Measurements from ENCODE around the gene CUX1.

Gene CUX1

DNA sequence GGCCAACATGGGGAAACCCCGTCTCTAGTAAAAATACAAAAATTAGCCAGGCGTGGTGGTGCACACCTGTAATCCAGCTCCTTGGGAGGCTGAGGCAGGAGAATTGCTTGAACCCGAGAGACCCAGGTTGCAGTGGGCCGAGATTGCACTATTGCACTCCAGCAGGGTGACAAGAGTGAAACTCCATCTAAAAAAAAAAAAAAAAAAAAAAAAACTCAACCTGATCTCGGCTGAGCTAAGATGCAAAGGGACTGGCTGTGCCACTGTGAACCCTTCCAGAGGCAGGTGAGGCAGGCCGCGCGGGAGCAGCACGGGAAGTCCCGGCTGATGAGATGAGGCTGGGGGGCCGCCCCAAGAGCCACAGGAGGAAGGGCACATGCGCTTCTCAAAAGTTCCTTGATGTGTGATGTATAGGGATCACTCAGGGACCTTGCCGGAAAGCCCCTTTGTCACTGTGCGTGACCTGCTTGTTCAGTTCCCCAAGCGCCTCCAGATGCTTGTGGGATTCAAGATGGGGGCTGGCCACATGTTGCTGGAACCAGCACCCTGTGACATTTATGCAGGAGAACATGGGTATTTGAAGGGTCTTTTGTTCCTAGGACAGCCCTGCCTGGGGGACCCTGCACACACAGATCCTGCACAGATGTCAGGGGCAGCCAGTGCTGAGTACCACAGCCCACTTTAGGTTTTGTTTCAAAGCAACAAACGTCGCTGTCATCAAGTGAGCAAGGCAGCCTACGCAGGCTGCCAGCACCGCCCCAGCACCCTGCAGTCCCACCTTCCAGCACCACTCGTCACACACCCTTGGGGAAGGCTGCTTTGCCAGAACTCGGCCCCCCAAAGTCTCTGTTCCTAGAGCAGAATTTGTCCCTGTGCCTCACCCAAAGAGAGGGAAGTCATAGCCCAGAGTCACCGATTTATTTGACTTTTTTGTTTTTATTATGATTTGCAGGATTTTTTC, 394.4 kb downstream of the CUX1 start:
- FAIRE-seq (peak; percentile 89), DNase-seq (ENCODE audit: insufficient read length) (peak; percentile 60)
- peak; percentile 63 for TF ChIP-seq POLR2A (IDR thresholded peaks at IDR 0.05; ENCODE audit: low read depth, low read length)
- 0 out of 2 replicates have a peak, but pooled peaks have one; percentile 37 for TF ChIP-seq POLR2AphosphoS5 (IDR thresholded peaks at IDR 0.05; ENCODE audit: low read depth, low read length)
- peak; percentile 47; the same call in 1 of the 2 replicates for TF ChIP-seq TAF1 (IDR thresholded peaks at IDR 0.05; ENCODE audit: borderline replicate concordance, low read depth, low read length)

DNA sequence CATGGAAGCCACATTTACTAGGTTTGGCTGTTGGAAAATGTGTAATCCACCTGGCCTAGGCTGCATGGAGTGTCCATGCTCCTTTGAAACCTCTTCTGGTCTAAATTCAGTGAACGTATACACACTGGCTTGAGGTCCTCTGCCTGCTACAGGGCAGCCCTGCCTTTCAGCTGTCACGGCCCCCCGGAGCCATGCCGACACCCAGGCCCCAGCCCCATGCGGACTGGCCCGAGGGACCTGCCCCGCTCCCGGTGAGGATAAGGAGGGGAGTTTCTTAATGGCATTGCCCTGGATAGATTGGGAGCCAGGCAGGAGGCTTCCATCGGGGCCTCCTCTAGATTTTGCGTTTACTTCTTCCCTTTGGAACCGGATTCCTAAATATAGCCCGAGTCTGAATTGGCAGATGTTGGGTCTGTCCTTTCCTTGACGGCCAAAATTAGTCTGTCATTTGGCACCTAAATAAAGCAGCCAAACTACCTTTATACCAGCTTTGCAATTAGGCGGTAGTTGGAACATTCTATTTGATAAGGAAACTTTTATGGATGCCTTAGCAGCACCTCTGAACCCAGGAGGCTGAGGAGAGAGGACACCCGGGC, 397.1 kb downstream of the CUX1 start:
- no peak for TF ChIP-seq POLR2A (IDR thresholded peaks at IDR 0.05; ENCODE audit: low read depth, low read length)
- TF ChIP-seq TAF1 (IDR thresholded peaks at IDR 0.05; ENCODE audit: borderline replicate concordance, low read depth, low read length), result no peak
- TF ChIP-seq POLR2AphosphoS5 (IDR thresholded peaks at IDR 0.05; ENCODE audit: low read depth, low read length), result no peak
- FAIRE-seq (no peak), DNase-seq (ENCODE audit: insufficient read length) (no peak)

DNA sequence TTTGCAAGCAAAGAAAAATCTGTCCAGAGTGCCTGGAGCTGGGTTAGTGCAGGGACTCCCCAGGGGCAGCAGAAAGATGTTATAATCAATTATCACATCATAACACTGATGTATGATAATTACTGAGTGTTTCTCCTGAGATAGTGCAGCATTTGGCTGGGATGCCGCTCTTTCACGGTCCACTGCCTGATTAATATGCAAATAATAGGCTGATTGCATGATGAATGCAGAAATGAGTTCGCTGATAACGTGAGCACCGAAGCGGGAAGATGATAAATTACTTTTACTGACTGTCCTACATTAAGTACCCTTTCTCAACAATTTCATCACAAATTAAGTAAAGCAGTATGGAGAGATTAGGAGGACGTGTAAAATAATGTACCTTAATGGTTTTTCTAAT, 397.8 kb downstream of the CUX1 start:
- FAIRE-seq (no peak), DNase-seq (ENCODE audit: insufficient read length) (no peak)
- TF ChIP-seq TAF1 (IDR thresholded peaks at IDR 0.05; ENCODE audit: borderline replicate concordance, low read depth, low read length) (no peak), POLR2A (IDR thresholded peaks at IDR 0.05; ENCODE audit: low read depth, low read length) (no peak), POLR2AphosphoS5 (IDR thresholded peaks at IDR 0.05; ENCODE audit: low read depth, low read length) (no peak)

DNA sequence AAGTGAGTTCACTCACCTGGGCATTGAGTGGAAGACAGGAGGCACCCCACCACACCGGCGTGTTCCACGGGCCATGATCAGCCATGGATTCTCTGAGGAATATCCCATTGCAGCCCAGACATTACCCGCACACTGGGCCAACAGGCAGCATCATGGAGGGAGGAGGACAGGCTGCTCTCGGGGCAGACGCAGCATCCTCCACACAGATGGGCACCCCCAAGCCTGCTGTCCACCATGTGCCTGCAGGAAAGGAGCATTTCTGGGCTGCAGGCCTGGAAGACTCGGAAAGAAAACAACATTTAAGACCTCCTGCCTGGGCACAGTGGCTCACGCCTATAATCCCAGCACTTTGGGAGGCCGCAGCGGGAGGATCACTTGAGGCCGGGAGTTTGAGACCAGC, 398.3 kb downstream of the CUX1 start:
- DNase-seq (ENCODE audit: insufficient read length) (no peak), FAIRE-seq (no peak)
- TF ChIP-seq POLR2A (IDR thresholded peaks at IDR 0.05; ENCODE audit: low read depth, low read length) (no peak), POLR2AphosphoS5 (IDR thresholded peaks at IDR 0.05; ENCODE audit: low read depth, low read length) (no peak), TAF1 (IDR thresholded peaks at IDR 0.05; ENCODE audit: borderline replicate concordance, low read depth, low read length) (no peak)

DNA sequence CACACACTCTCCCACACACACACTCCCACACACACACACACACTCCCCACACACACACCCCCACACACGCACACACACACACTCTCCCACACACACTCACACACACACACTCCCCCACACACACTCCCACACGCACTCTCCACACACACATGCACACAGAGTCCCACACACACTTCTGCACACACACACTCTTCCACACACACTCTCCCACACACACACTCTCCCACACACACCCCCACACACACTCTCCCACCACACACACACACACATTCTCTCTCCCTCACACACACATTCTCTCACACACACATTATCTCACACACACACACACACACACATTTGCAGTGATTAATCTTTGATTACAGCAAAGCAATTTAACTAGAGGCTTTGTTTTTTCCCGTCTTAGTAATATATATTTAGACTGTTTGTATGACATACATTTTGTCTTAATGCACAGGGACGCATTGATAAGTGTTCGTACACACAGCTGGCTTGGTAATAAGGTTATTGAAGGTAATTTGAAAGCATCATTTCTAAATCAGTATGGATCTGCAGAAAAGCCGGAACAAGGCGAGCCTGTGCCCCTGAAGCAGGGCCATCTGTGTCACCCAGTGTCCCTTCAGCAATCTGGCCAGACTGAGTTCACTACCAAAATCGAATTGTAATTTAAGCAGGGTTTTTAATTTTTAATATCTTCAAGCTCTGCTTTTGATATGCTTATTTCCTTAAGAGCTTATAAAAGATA, 399.3 kb downstream of the CUX1 start:
- TF ChIP-seq POLR2AphosphoS5 (IDR thresholded peaks at IDR 0.05; ENCODE audit: low read depth, low read length) (no peak), TAF1 (IDR thresholded peaks at IDR 0.05; ENCODE audit: borderline replicate concordance, low read depth, low read length) (no peak), POLR2A (IDR thresholded peaks at IDR 0.05; ENCODE audit: low read depth, low read length) (no peak)
- no peak for FAIRE-seq
- DNase-seq (ENCODE audit: insufficient read length), result no peak

DNA sequence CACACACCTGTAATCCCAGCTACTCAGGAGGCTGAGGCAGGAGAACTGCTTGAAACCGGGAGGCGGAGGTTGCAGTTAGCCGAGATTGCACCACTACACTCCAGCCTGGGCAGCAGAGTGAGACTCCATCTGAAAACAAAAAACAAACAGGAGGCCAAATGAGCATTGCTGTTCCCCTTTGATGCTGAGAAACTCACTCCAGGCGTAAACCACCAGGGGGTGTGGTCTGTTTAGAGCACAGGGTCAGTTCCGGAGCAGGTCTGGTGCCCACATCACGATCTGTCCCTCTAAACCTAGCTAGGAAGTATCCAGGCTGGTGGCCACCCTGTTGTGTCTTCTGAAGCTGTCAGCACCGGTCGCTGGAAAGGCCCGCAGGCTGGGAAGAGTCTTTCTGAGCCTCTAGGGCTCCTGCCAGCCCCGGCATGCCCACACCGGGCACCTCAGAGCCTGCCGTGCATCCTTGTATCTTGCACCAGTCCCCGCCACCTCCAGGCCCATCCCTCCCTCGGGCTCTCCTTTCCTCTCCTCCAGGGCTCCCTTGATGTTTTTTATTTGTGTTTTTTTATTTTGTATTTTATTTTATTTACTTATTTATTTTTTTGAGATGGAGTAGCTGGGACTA, 402.9 kb downstream of the CUX1 start:
- TF ChIP-seq POLR2AphosphoS5 (IDR thresholded peaks at IDR 0.05; ENCODE audit: low read depth, low read length) (no peak), TAF1 (IDR thresholded peaks at IDR 0.05; ENCODE audit: borderline replicate concordance, low read depth, low read length) (no peak), POLR2A (IDR thresholded peaks at IDR 0.05; ENCODE audit: low read depth, low read length) (no peak)
- FAIRE-seq, result no peak
- DNase-seq (ENCODE audit: insufficient read length), result no peak

DNA sequence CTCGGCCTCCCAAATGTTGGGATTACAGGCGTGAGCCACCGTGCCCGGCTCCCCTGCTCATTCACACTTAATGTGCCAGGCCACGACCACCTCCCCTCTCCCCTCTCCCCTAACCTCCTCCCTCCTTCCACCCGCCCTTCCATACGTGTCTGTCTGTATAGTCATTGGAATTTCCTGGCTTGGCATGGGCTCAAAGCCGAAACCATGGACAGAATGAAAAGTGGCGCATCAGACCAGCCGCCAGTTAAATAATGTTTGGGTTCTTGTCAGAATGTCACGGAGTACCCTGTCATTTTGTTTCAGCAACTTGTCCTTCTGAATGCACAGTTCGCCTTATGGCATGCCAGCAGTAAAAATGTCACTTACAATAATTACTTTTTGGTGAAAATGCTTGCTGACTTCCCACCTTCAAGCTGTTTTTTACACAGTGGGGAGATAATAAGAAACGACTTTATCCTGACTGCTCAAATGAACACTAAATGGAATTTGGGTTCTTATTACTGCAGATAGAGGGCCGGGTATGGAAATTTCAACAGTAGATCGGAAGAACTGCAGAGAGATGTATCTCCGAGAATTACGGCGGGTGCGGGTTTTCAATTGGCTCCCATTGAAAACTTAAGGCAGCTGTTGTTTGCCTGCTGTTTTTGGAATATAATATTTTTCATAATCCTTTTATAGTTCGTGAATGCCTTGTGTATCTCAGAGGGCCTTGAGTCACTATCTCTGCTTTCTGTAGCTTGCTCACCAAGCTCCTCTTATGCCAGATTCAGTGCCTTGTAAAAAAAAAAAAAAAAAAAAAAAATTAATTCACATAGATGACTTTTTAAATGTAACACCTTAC, 403.8 kb downstream of the CUX1 start:
- no peak for TF ChIP-seq POLR2A (IDR thresholded peaks at IDR 0.05; ENCODE audit: low read depth, low read length)
- no peak for TF ChIP-seq POLR2AphosphoS5 (IDR thresholded peaks at IDR 0.05; ENCODE audit: low read depth, low read length)
- no peak for TF ChIP-seq TAF1 (IDR thresholded peaks at IDR 0.05; ENCODE audit: borderline replicate concordance, low read depth, low read length)
- FAIRE-seq, result no peak
- DNase-seq (ENCODE audit: insufficient read length), result no peak

DNA sequence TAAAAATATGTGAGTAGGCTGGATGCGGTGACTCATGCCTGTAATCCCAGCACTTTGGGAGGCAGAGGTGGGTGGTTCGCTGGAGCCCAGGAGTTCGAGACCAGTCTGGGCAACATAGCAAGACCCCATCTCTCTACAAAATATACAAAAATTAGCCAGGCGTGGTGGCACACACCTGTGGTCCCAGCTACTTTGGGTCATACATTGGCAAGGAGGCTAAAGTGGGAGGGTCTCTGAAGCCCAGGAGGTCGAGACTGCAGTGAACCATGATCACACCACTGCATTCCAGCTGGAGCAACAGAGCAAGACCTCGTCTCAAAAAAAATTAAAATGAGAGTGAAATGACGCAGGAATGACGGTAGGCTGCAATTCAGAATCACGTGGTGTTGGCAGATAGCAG, 404.5 kb downstream of the CUX1 start:
- TF ChIP-seq POLR2A (IDR thresholded peaks at IDR 0.05; ENCODE audit: low read depth, low read length), result no peak
- TF ChIP-seq POLR2AphosphoS5 (IDR thresholded peaks at IDR 0.05; ENCODE audit: low read depth, low read length), result no peak
- no peak for FAIRE-seq
- DNase-seq (ENCODE audit: insufficient read length), result no peak

DNA sequence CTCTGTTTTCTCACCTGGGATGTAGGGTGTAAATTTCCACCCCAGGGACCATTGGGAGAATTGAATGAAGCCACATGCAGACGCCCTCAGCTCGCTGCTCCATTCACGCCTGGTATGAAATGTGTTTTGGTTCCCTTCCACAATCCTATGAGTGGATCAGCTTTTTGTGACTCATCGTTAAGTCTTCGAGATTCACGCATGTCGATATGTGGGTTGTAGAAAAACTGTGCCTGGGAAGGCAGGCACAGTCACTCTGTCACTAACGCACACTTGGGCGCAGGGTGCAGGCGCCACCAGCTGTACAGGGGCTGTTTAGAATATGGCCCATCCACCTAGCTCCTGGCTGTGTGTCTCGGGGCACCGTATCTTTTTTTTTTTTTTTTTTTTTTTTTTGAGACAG, 405.0 kb downstream of the CUX1 start:
- DNase-seq (ENCODE audit: insufficient read length) (no peak), FAIRE-seq (no peak)
- no peak for TF ChIP-seq TAF1 (IDR thresholded peaks at IDR 0.05; ENCODE audit: borderline replicate concordance, low read depth, low read length)
- TF ChIP-seq POLR2A (IDR thresholded peaks at IDR 0.05; ENCODE audit: low read depth, low read length), result no peak
- TF ChIP-seq POLR2AphosphoS5 (IDR thresholded peaks at IDR 0.05; ENCODE audit: low read depth, low read length), result no peak

DNA sequence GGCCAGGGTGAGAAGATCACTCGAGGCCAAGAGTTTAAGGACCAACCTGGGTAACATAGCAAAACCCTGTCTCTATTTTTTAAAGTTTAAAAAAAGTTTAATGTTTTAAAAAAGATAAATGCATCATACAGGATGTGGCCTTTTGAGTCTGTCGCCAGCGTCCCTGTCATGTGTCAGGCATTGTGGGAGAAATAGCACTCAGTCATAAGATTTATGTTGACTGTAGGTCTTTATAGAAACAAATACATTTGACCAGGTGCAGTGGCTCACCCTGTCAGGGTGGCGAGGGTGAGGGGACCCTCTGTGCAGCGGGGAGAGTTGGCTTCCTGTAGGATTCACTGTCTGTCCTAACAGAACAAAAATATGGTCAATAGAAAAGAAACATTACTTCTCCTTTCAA, 405.8 kb downstream of the CUX1 start:
- no peak for TF ChIP-seq TAF1 (IDR thresholded peaks at IDR 0.05; ENCODE audit: borderline replicate concordance, low read depth, low read length)
- TF ChIP-seq POLR2AphosphoS5 (IDR thresholded peaks at IDR 0.05; ENCODE audit: low read depth, low read length), result no peak
- TF ChIP-seq POLR2A (IDR thresholded peaks at IDR 0.05; ENCODE audit: low read depth, low read length), result no peak
- DNase-seq (ENCODE audit: insufficient read length) (no peak), FAIRE-seq (no peak)

All from GM12892 (cell line).